Tibial nerve (tissue), 4 donors: Measurements from ENCODE around the gene ITM2A. TPM values are rescaled to one million over a fixed set of nuclear protein-coding genes. Genes with fewer than 3 reads are reported as not detected.

ENCODE experiments used
- DNase-seq, 2 donors: peaks; one replicate each; pipeline ENCODE4 v3.0.0-alpha.2; 2019; ENCODE audit warnings: low spot score in 2 of 2
- H3K27ac ChIP-seq, 4 donors: fragments of 200-600 bp; sonication (generic) in 3 of 4; one replicate each; pipeline ENCODE4 v1.5.1; 2017 to 2019; ENCODE audit warnings: mild to moderate bottlenecking in 1 of 4
- H3K27me3 ChIP-seq, 2 donors: fragments of 200-600 bp; sonication (generic) in 1 of 2; one replicate each; pipeline versions ENCODE4 v1.5.1 to v1.6.0; 2017 to 2019
- H3K36me3 ChIP-seq, 3 donors: fragments of 200-600 bp; sonication (generic); one replicate each; pipeline ENCODE4 v1.5.1; 2018 to 2019
- H3K4me1 ChIP-seq, 4 donors: fragments of 200-600 bp; sonication (generic) in 3 of 4; one replicate each; pipeline ENCODE4 v1.5.1; 2017 to 2019
- H3K4me3 ChIP-seq, 4 donors: fragments of 200-600 bp; sonication (generic) in 3 of 4; one replicate each; pipeline ENCODE4 v1.5.1; 2017 to 2019; ENCODE audit warnings: mild to moderate bottlenecking in 1 of 4, moderate library complexity in 1 of 4
- H3K9me3 ChIP-seq, 4 donors: fragments of 200-600 bp; sonication (generic) in 3 of 4; one replicate each; pipeline ENCODE4 v1.5.1; 2017 to 2019
- CTCF ChIP-seq, 5 experiments: fragments of 200-600 bp in 3 of 5; fragments of 450-650 bp in 2 of 5; sonication (generic) in 3 of 5; IDR thresholded peaks; one replicate each; pipeline ENCODE4 v1.5.1; 2016 to 2019; ENCODE audit warnings: antibody characterized with exemption in 5 of 5, mild to moderate bottlenecking in 3 of 5, moderate library complexity in 2 of 5
- EP300 ChIP-seq, 2 donors: sonication (generic); formaldehyde crosslinking; IDR thresholded peaks; one replicate each; pipeline ENCODE4 v1.6.1; 2017; ENCODE audit warnings: antibody characterized with exemption in 2 of 2, mild to moderate bottlenecking in 1 of 2
- POLR2A ChIP-seq, 2 donors: fragments of 450-650 bp; IDR thresholded peaks; one replicate each; pipeline ENCODE4 v1.6.1; 2017; ENCODE audit warnings: antibody characterized with exemption in 2 of 2, mild to moderate bottlenecking in 2 of 2, moderate library complexity in 2 of 2
- WGBS, 2 donors: methylation state at CpG; one replicate each; pipeline ENCODE4 v1.1.5; 2018; 5-methylcytosine and 5-hydroxymethylcytosine counted together
- total RNA-seq, 4 donors: library from RNA; depleted of rRNA; stranded (reverse); fragments of >200 nt; gene quantifications; one replicate each; pipeline ENCODE4 v1.1.0, GENCODE V29; 2016

Gene ITM2A
- total RNA-seq, 4 donors from 2014 or later, result 35.4 to 152 (median 65.7) TPM

- DNase-seq, result no peak
- Histone ChIP-seq H3K4me3 (no peak overlapping the region), H3K27ac (no peak overlapping the region), H3K36me3 (no peaks in the 10 kb centered on the region), H3K9me3 (peaks cover 0 to 2% (median 0%) of the 10 kb centered on the region in 4 donors), H3K27me3 (no peaks in the 10 kb centered on the region), H3K4me1 (no peaks in the 10 kb centered on the region)
- no peak for TF ChIP-seq POLR2A (IDR thresholded peaks at IDR 0.05)
- no peak for TF ChIP-seq CTCF (IDR thresholded peaks at IDR 0.05)
- TF ChIP-seq EP300 (IDR thresholded peaks at IDR 0.05), result no peak
Measured at GRCh38 chrX:79409657-79410056, 42.5 kb upstream of the ITM2A start.

DNA sequence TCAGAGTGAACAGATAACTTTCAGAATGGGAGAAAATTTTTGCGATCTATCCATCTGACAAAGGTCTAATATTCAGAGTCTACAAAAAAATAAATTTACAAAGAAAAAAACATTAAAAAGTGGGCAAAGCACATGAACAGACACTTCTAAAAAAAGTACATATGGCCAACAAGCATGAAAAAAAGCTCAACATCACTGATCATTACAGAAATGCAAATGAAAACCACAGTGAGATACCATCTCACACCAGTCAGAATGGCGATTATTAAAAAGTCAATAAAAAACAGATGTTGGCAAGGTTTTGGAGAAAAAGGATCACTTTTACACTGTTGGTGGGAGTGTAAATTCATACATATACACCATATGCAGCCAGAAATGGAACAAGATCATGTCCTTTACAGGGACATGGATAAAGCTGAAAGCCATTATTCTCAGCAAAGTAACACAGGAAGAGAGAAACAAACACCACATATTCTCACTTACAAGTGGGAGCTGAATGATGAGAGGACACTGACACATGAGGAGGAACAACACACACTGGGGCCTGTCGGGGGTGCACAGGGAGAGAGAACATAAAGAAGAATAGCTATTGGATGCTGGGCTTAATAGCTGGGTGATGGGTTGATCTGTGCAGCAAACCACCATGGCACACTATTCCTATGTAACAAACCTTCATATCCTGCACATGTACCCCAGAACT is 41.6 kb upstream of the ITM2A start:
- H3K4me3 ChIP-seq, result no peak overlapping the region
- 70 to 90% methylated on average over 3 of the region's 3 CpGs for WGBS, 2 donors
- H3K4me1 ChIP-seq, result no peaks in the 10 kb centered on the region
- H3K9me3 ChIP-seq, result peaks cover 0 to 2% (median 0%) of the 10 kb centered on the region in 4 donors
- no peak overlapping the region for H3K27ac ChIP-seq
- TF ChIP-seq EP300 (IDR thresholded peaks at IDR 0.05) (no peak), POLR2A (IDR thresholded peaks at IDR 0.05) (no peak), CTCF (IDR thresholded peaks at IDR 0.05) (no peak)
- H3K27me3 ChIP-seq, result no peaks in the 10 kb centered on the region
- H3K36me3 ChIP-seq, result no peaks in the 10 kb centered on the region
- DNase-seq, result no peak

DNA sequence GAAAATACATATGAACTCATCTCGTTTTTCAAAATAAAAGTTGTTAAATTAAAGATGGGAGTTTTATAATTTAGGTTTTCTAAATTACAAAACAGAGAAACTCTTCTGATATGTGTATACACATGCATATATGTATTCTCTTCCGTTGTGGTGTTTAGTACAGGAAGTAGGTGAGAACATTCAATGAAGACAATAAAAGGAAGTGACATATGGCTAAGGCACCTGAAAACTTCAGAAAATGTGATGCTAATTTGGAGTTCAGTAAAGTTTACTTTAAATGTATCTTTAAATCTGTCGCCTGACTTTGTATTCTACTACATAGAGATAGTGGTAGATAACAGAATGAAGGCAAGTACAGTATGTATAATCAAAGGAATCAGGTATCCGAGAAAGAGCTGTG is 33.5 kb upstream of the ITM2A start:
- TF ChIP-seq EP300 (IDR thresholded peaks at IDR 0.05), result no peak
- WGBS, 2 donors, result 70 to 86% methylated on average over 4 of the region's 4 CpGs
- DNase-seq, result no peak
- no peaks in the 10 kb centered on the region for H3K27me3 ChIP-seq
- peaks cover 0 to 2% (median 0%) of the 10 kb centered on the region in 4 donors for H3K9me3 ChIP-seq
- no peaks in the 10 kb centered on the region for H3K4me1 ChIP-seq
- no peak overlapping the region for H3K4me3 ChIP-seq
- no peaks in the 10 kb centered on the region for H3K36me3 ChIP-seq
- H3K27ac ChIP-seq, result no peak overlapping the region

DNA sequence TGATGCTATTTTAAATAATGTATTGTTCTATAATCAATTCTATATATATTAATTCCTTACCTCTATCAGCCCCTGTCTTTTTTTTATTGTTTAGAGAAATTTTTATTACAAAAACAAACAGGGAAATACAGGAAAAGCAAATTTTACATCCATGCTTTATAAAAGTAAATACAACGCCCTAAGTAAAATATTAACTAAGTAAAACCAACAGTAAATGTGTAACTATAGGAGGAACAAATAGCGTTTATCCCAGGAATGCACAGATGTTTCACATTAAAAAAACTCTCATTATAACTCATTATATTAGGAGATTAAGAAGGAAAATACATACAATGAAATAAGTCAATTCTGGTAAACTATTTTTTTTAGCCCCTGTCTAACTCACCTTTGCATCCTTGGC is 8.2 kb upstream of the ITM2A start:
- no peaks in the 10 kb centered on the region for H3K4me1 ChIP-seq
- H3K4me3 ChIP-seq, result no peak overlapping the region
- 60 to 64% methylated on average over 2 of the region's 2 CpGs for WGBS, 2 donors
- TF ChIP-seq EP300 (IDR thresholded peaks at IDR 0.05) (no peak), POLR2A (IDR thresholded peaks at IDR 0.05) (no peak), CTCF (IDR thresholded peaks at IDR 0.05) (no peak)
- H3K36me3 ChIP-seq, result no peaks in the 10 kb centered on the region
- H3K9me3 ChIP-seq, result no peaks in the 10 kb centered on the region
- no peak overlapping the region for H3K27ac ChIP-seq
- no peaks in the 10 kb centered on the region for H3K27me3 ChIP-seq
- DNase-seq, result no peak

DNA sequence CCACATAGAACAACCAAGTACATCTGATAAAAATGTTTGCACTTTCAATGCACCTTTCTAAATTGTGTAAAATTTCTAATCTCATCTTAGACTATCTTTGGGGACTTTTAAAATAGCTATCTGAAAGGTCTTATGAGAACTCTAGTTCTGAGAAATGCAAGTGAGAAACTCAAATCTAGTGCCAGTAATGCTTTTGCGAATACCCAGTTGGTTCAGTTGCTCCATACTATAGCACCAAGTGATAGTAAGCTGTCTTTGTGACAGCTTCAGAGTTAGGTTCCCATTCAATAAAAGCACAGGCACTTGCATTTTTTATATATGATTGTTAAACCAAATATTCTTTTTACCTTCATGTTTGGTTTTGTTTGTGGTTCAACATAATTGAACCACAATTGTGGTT is 4.5 kb upstream of the ITM2A start:
- no peaks in the 10 kb centered on the region for H3K9me3 ChIP-seq
- no peak overlapping the region for H3K27ac ChIP-seq
- peaks cover 0 to 4% of the 10 kb centered on the region in 2 donors for H3K27me3 ChIP-seq
- H3K4me1 ChIP-seq, result no peaks in the 10 kb centered on the region
- H3K4me3 ChIP-seq, result no peak overlapping the region
- H3K36me3 ChIP-seq, result no peaks in the 10 kb centered on the region
- TF ChIP-seq POLR2A (IDR thresholded peaks at IDR 0.05) (no peak), EP300 (IDR thresholded peaks at IDR 0.05) (no peak), CTCF (IDR thresholded peaks at IDR 0.05) (no peak)
- WGBS, 2 donors, result 79 to 90% methylated on average over 1 of the region's 1 CpG
- no peak for DNase-seq
